HEK293T (cell line): ENCODE data around the gene PPFIBP1.
"Not testable (repeated sequence)": the region's sequence is repeated elsewhere in the genome, so short reads cannot be mapped to it uniquely, and the experiment has no call there.

Source experiments
- CTCF ChIA-PET: fragments of 350-600 bp; formaldehyde crosslinking; extraction: SDS; loops from one replicate; lab custom pipeline; 2021; ENCODE audit warnings: antibody characterized with exemption, inconsistent platforms; lab: Yijun Ruan, JAX
- POLR2A ChIA-PET: fragments of 350-600 bp; formaldehyde crosslinking; extraction: SDS; loops from one replicate; lab custom pipeline; 2020; ENCODE audit warnings: antibody characterized with exemption, inconsistent platforms; lab: Yijun Ruan, JAX
- DNase-seq: peaks from one replicate; pipeline ENCODE4 v3.0.0; 2012; ENCODE audit warnings: mixed read lengths; ENCODE audit errors: extremely low spot score
- ARNT ChIP-seq: fragments of 450-650 bp; IDR thresholded peaks from 2 replicates; pipeline ENCODE4 v1.6.1; 2017; ENCODE audit warnings: mild to moderate bottlenecking
- BHLHE40 ChIP-seq: fragments of 450-650 bp; IDR thresholded peaks from 2 replicates; pipeline ENCODE4 v1.6.1; 2016; ENCODE audit warnings: mild to moderate bottlenecking, moderate library complexity, borderline replicate concordance
- CTBP1 ChIP-seq: fragments of 450-650 bp; IDR thresholded peaks from 2 replicates; pipeline ENCODE4 v1.6.1; 2016; ENCODE audit warnings: borderline replicate concordance
- ELF4 ChIP-seq: fragments of 450-650 bp; IDR thresholded peaks from 2 replicates; pipeline ENCODE4 v1.6.1; 2017; ENCODE audit warnings: antibody characterized with exemption
- FOXA1 ChIP-seq: fragments of 450-650 bp; IDR thresholded peaks from 2 replicates; pipeline ENCODE4 v1.6.1; 2016; ENCODE audit warnings: mild to moderate bottlenecking
- FOXK2 ChIP-seq: fragments of 450-650 bp; IDR thresholded peaks from 2 replicates; pipeline ENCODE4 v1.6.1; 2016; ENCODE audit warnings: mild to moderate bottlenecking
- FOXM1 ChIP-seq: fragments of 450-650 bp; IDR thresholded peaks from 2 replicates; pipeline ENCODE4 v1.6.1; 2017; ENCODE audit warnings: mild to moderate bottlenecking, borderline replicate concordance
- HDGF ChIP-seq: fragments of 450-650 bp; IDR thresholded peaks from 2 replicates; pipeline ENCODE4 v1.6.1; 2017; ENCODE audit warnings: antibody characterized with exemption, borderline replicate concordance
- L3MBTL2 ChIP-seq: fragments of 450-650 bp; conservative IDR thresholded peaks from 2 replicates; pipeline ENCODE4 v1.6.1; 2016; ENCODE audit warnings: mild to moderate bottlenecking
- LEF1 ChIP-seq: fragments of 450-650 bp; IDR thresholded peaks from 2 replicates; pipeline ENCODE4 v1.6.1; 2017; ENCODE audit warnings: mild to moderate bottlenecking, borderline replicate concordance
- NFRKB ChIP-seq: fragments of 450-650 bp; IDR thresholded peaks from 2 replicates; pipeline ENCODE4 v1.6.1; 2016; ENCODE audit warnings: mild to moderate bottlenecking, moderate library complexity
- PKNOX1 ChIP-seq: fragments of 450-650 bp; IDR thresholded peaks from 2 replicates; pipeline ENCODE4 v1.6.1; 2016
- SP1 ChIP-seq: fragments of 450-650 bp; IDR thresholded peaks from 2 replicates; pipeline ENCODE4 v1.6.1; 2017
- SUZ12 ChIP-seq: fragments of 450-650 bp; IDR thresholded peaks from 2 replicates; pipeline ENCODE4 v1.6.1; 2016; ENCODE audit warnings: mild to moderate bottlenecking
- TARDBP ChIP-seq: fragments of 450-650 bp; IDR thresholded peaks from 2 replicates; pipeline ENCODE4 v1.6.1; 2016
- ZNF384 ChIP-seq: fragments of 450-650 bp; IDR thresholded peaks from 2 replicates; pipeline ENCODE4 v1.6.1; 2016

The PPFIBP1 gene

DNA sequence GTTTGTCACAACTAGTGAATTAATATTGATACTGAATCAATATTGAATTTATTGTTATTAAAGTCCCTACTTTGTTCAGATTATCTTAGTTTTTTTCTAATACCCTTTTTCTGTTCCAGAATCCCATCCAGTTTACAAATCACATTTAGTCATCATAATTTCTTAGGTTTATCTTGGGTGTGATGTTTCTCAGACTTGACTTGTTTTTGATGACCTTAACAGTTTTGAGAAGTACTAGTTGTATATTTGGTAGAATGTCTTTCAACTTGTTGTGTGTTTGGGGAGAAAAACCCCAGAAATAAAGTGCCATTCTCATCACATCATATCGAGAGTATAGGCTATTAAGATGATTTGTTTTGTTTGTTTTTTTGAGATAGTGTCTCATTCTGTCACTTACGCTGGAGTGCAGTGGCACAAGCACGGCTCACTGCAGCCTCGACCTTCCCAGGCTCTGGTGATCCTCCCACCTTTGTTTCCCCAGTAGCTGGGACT lies 206.1 kb downstream of the PPFIBP1 start:
- ChIA-PET CTCF (interaction anchor here (0.6 kb wide), 1 partner anchor 106 kb away, joined by 4 read pairs; no protein-coding TSS in a partner anchor), POLR2A (no interaction called here)
- TF ChIP-seq FOXM1 = no peak
- no peak for DNase-seq

DNA sequence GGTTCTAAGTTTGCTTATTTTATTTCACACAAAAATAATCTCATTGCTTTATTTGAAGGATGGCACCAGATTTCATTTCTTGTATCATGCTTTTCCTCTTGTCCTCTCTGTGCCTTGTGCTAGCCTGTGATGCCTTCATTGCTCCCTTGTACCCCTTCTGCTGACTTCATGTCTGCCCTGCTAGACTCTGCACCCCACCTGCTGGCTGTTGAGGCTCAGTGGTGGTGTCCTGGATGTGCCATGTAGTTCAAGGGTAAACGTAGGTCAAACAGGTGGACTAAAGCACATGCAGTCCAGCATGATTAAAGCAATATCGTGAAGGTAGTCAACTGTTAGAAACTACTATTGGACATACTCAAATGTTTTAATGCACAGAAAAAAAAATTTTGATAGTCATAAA lies 208.3 kb downstream of the PPFIBP1 start:
- ChIA-PET POLR2A (no interaction called here), CTCF (interaction anchor here (0.5 to 1.4 kb wide), 2 partner anchors 8 to 34 kb away, joined by 3 read pairs; no protein-coding TSS in a partner anchor)
- TF ChIP-seq ZNF384 (no peak), NFRKB (no peak), HDGF (no peak)
- DNase-seq = peak; percentile 16

GRCh38 chr12:27733052-27733656 lies 209.1 kb downstream of the PPFIBP1 start:
- CTCF ChIA-PET = interaction anchor here (0.6 to 1.4 kb wide), 4 partner anchors 9 to 208 kb away, joined by 3 to 4 read pairs (median 3); no protein-coding TSS in a partner anchor
- no peak for TF ChIP-seq CTBP1
- no peak for TF ChIP-seq NFRKB
- no peak for TF ChIP-seq ARNT
- TF ChIP-seq SUZ12 = no peak
- TF ChIP-seq FOXM1 = no peak
- no peak for TF ChIP-seq ELF4
- TF ChIP-seq L3MBTL2 = no peak
- no peak for TF ChIP-seq ZNF384
- TF ChIP-seq HDGF = no peak
- no peak for TF ChIP-seq BHLHE40
- TF ChIP-seq FOXA1 = no peak
- TF ChIP-seq PKNOX1 = no peak
- TF ChIP-seq TARDBP = no peak
- TF ChIP-seq SP1 = no peak
- no peak for TF ChIP-seq FOXK2
- TF ChIP-seq LEF1 = no peak
- peak; percentile 44 for DNase-seq
- POLR2A ChIA-PET = no interaction called here

GRCh38 chr12:27733791-27734190 lies 209.8 kb downstream of the PPFIBP1 start:
- ChIA-PET POLR2A (no interaction called here), CTCF (interaction anchor here (0.6 to 1.4 kb wide), 5 partner anchors 9 to 218 kb away, joined by 3 to 4 read pairs (median 3); no protein-coding TSS in a partner anchor)
- TF ChIP-seq BHLHE40 (no peak), L3MBTL2 (no peak), FOXM1 (no peak), ZNF384 (no peak), FOXK2 (no peak), HDGF (no peak)
- no peak for DNase-seq

DNA sequence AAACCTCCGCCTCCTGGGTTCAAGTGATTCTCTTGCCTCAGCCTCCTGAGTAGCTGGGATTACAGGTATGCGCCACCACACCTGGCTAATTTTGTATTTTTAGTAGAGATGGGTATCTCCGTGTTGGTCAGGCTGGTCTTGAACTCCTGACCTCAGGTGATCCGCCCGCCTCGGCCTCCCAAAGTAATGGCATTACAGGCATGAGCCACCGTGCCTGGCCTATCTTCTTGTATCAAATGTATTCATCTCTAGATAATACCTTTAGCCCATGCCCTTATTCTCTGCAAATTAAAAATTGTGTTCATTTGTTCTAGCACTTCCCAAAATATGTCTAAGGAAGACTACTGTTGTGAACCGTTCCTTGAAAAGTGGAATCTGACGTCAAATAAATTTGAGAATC lies 210.3 kb downstream of the PPFIBP1 start:
- CTCF ChIA-PET = interaction anchor here (0.7 to 1.0 kb wide), 2 partner anchors 207 to 218 kb away, joined by 3 read pairs; no protein-coding TSS in a partner anchor
- DNase-seq, POLR2A ChIA-PET: not testable (repeated sequence)

- TF ChIP-seq BHLHE40 (no peak), FOXM1 (no peak), FOXK2 (no peak), CTBP1 (no peak), ELF4 (no peak), ARNT (no peak), L3MBTL2 (no peak), SUZ12 (no peak), HDGF (no peak)
- POLR2A ChIA-PET = no interaction called here
- no peak for DNase-seq
- CTCF ChIA-PET = no interaction called here
Observed at GRCh38 chr12:27743601-27744000, 219.6 kb downstream of the PPFIBP1 start.
